Measurements from ENCODE around the gene SLC26A11. TPM values are rescaled to one million over a fixed set of nuclear protein-coding genes. Genes with fewer than 3 reads are reported as not detected.

SLC26A11 gene
- total RNA-seq, 1 experiment from 2014 or later, result 26.5 TPM

DNA sequence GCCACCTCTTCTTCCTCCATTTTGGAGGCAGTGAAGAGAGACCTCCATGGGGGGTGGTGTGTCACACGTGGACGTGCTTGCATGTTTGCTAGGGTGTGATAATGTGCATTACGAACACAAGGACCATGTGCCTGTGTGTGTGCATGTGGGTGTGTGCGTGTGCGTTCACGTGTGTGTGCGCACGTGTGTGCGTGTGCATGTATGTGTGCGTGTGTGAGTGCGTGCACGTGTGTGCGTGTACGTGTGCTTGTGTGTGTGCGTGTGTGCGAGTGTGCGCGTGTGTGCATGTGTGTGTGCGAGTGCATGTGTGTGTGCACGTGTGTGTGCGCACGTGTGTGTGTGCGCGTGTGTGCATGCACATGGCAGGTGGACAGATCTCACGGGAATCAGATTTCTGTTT, 69.9 kb downstream of the SLC26A11 start:
- no peak overlapping the region for H3K9ac ChIP-seq (ENCODE audit: extremely low read depth, insufficient read length, low read length)
- Mint-ChIP-seq H3K4me3 (no peak overlapping the region), H3K9me3 (no peaks in the 10 kb centered on the region), H3K27ac (peak overlapping the region in 2 of 3 experiments; percentile 24 to 40; a peak in 2 of 7 replicates), H3K27me3 (ENCODE audit: low read depth) (no peaks in the 10 kb centered on the region; the same call in 1 of the 2 replicates), H3K4me1 (peaks cover 0 to 2% of the 10 kb centered on the region in 2 experiments; a peak in 1 of 4 replicates), H3K36me3 (ENCODE audit: insufficient read depth in 1 of 3, low read depth in 3 of 3) (peaks cover 23 to 53% (median 49%) of the 10 kb centered on the region in 3 experiments)
- no peak overlapping the region for H2AK5ac ChIP-seq (ENCODE audit: insufficient read length, low read length)
- H3K4me1 ChIP-seq (ENCODE audit: insufficient read depth, low read length), result no peaks in the 10 kb centered on the region
- H3K27ac ChIP-seq (ENCODE audit: insufficient read length, low read depth, low read length), result no peak overlapping the region
- no peaks in the 10 kb centered on the region for H3K9me3 ChIP-seq (ENCODE audit: control insufficient read depth, low read depth, low read length)
- H3K79me1 ChIP-seq (ENCODE audit: insufficient read depth, low read depth, low read length, poor library complexity, severe bottlenecking), result no peaks in the 10 kb centered on the region
- H4K8ac ChIP-seq (replicated peaks; ENCODE audit: insufficient read length, low read depth, low read length), result peak overlapping the region; percentile 34
- H3K14ac ChIP-seq (ENCODE audit: insufficient read depth, low read length), result no peak overlapping the region
- peaks cover 3% of the 10 kb centered on the region for H4K20me1 ChIP-seq (ENCODE audit: control insufficient read depth, insufficient read depth, insufficient read length)
- no peak overlapping the region for H4K91ac ChIP-seq (ENCODE audit: insufficient read length, low read depth, low read length)
- H2AFZ ChIP-seq (ENCODE audit: low read length), result no peak overlapping the region
- H3K23ac ChIP-seq (ENCODE audit: insufficient read length, low read depth, low read length), result no peak overlapping the region
- no peak overlapping the region for H3T11ph ChIP-seq (ENCODE audit: low read length)
- H3K79me2 ChIP-seq (ENCODE audit: insufficient read depth, low read length), result no peaks in the 10 kb centered on the region
- H2BK120ac ChIP-seq (ENCODE audit: low read depth, low read length, poor library complexity, severe bottlenecking), result no peak overlapping the region
- H2BK20ac ChIP-seq (ENCODE audit: low read depth, low read length, poor library complexity, severe bottlenecking), result no peak overlapping the region
- no peaks in the 10 kb centered on the region for H3K27me3 ChIP-seq (ENCODE audit: insufficient read depth, low read length)
- H2BK12ac ChIP-seq (ENCODE audit: insufficient read length, low read depth, low read length), result no peak overlapping the region
- peak overlapping the region; percentile 14 for H2BK5ac ChIP-seq (ENCODE audit: insufficient read length, low read length)
- TF ChIP-seq, protein P1, sequence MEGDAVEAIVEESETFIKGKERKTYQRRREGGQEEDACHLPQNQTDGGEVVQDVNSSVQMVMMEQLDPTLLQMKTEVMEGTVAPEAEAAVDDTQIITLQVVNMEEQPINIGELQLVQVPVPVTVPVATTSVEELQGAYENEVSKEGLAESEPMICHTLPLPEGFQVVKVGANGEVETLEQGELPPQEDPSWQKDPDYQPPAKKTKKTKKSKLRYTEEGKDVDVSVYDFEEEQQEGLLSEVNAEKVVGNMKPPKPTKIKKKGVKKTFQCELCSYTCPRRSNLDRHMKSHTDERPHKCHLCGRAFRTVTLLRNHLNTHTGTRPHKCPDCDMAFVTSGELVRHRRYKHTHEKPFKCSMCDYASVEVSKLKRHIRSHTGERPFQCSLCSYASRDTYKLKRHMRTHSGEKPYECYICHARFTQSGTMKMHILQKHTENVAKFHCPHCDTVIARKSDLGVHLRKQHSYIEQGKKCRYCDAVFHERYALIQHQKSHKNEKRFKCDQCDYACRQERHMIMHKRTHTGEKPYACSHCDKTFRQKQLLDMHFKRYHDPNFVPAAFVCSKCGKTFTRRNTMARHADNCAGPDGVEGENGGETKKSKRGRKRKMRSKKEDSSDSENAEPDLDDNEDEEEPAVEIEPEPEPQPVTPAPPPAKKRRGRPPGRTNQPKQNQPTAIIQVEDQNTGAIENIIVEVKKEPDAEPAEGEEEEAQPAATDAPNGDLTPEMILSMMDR (conservative IDR thresholded peaks at IDR 0.05), result no peak
- H4K5ac ChIP-seq (ENCODE audit: insufficient read length, low read depth, low read length), result peak overlapping the region; percentile 41
- no peak for DNase-seq
- H3K23me2 ChIP-seq (ENCODE audit: insufficient read length, low read depth, low read length, poor library complexity, severe bottlenecking), result no peaks in the 10 kb centered on the region
- H3K56ac ChIP-seq (ENCODE audit: insufficient read length, low read depth, low read length), result no peak overlapping the region
- no peak overlapping the region for H3K4ac ChIP-seq (ENCODE audit: low read depth, low read length)
- peak overlapping the region; percentile 0 for H3K18ac ChIP-seq (ENCODE audit: insufficient read length, low read depth, low read length)
- WGBS (ENCODE audit: extremely low coverage, insufficient read length, low lambda C conversion rate), result no CpG with 5 or more reads among the region's 25 CpGs
- H3K4me2 ChIP-seq (ENCODE audit: insufficient read depth, insufficient read length, low read length), result no peak overlapping the region
- H2BK15ac ChIP-seq (ENCODE audit: low read depth, low read length), result no peak overlapping the region
